HG02981 (cell line): ENCODE results near the gene EPHA7.

ENCODE experiments used
- ATAC-seq: cut with Tn5 transposase; IDR thresholded peaks from one replicate; pipeline ENCODE4 v1.9.1; 2021; ENCODE audit warnings: mild to moderate bottlenecking, moderate library complexity; ENCODE audit not compliant: unreplicated experiment

EPHA7 gene

GRCh38 chr6:93393554-93394074, 25.7 kb downstream of the EPHA7 start:
- ATAC-seq, result no peak

GRCh38 chr6:93392797-93393196, 26.6 kb downstream of the EPHA7 start:
- no peak for ATAC-seq

- ATAC-seq, result no peak
Observed at GRCh38 chr6:93391965-93392364, 27.4 kb downstream of the EPHA7 start.

GRCh38 chr6:93389192-93389591, 30.2 kb downstream of the EPHA7 start:
- no peak for ATAC-seq

- ATAC-seq, result no peak
Observed at GRCh38 chr6:93388070-93388469, 31.3 kb downstream of the EPHA7 start.

GRCh38 chr6:93376026-93376540, 43.3 kb downstream of the EPHA7 start:
- no peak for ATAC-seq

GRCh38 chr6:93373445-93373844, 45.9 kb downstream of the EPHA7 start:
- ATAC-seq, result no peak

GRCh38 chr6:93371756-93372155, 47.6 kb downstream of the EPHA7 start:
- ATAC-seq, result no peak

GRCh38 chr6:93369586-93370134, 49.7 kb downstream of the EPHA7 start:
- no peak for ATAC-seq

- ATAC-seq, result no peak
Observed at GRCh38 chr6:93366506-93366905, 52.9 kb downstream of the EPHA7 start.

- ATAC-seq, result no peak
Observed at GRCh38 chr6:93365445-93365844, 53.9 kb downstream of the EPHA7 start.

- no peak for ATAC-seq
Observed at GRCh38 chr6:93358435-93358834, 60.9 kb downstream of the EPHA7 start.

GRCh38 chr6:93352604-93353003, 66.8 kb downstream of the EPHA7 start:
- ATAC-seq, result no peak

GRCh38 chr6:93351222-93351621, 68.1 kb downstream of the EPHA7 start:
- no peak for ATAC-seq

- ATAC-seq, result no peak
Observed at GRCh38 chr6:93350774-93351173, 68.6 kb downstream of the EPHA7 start.

GRCh38 chr6:93344333-93344835, 75.0 kb downstream of the EPHA7 start:
- ATAC-seq, result no peak

- ATAC-seq, result no peak
Observed at GRCh38 chr6:93343476-93343875, 75.9 kb downstream of the EPHA7 start.

GRCh38 chr6:93341900-93342613, 77.3 kb downstream of the EPHA7 start:
- ATAC-seq, result no peak

GRCh38 chr6:93337772-93338394, 81.5 kb downstream of the EPHA7 start:
- no peak for ATAC-seq

GRCh38 chr6:93337014-93337413, 82.3 kb downstream of the EPHA7 start:
- ATAC-seq, result no peak

GRCh38 chr6:93329301-93330000, 89.9 kb downstream of the EPHA7 start:
- no peak for ATAC-seq
